Duodenal mucosa (tissue), 2 donors: ENCODE measurements around the gene SLC12A9.

ENCODE experiments used
- H3K27ac ChIP-seq: one replicate; pipeline ENCODE4 v1.7.0; 2013; ENCODE audit warnings: low read depth, low read length
- H3K27me3 ChIP-seq, 2 donors: one replicate each; pipeline ENCODE4 v1.7.0; 2013; ENCODE audit warnings: low read length in 2 of 2, control low read depth in 1 of 2; ENCODE audit not compliant: insufficient read depth in 2 of 2, control insufficient read depth in 1 of 2
- H3K36me3 ChIP-seq, 2 donors: one replicate each; pipeline ENCODE4 v1.7.0; 2013; ENCODE audit warnings: low read length in 2 of 2, control low read depth in 1 of 2; ENCODE audit not compliant: insufficient read depth in 2 of 2, control insufficient read depth in 1 of 2
- H3K4me1 ChIP-seq, 2 donors: one replicate each; pipeline ENCODE4 v1.7.0; 2013; ENCODE audit warnings: low read length in 2 of 2, control low read depth in 1 of 2; ENCODE audit not compliant: insufficient read depth in 2 of 2, control insufficient read depth in 1 of 2
- H3K4me3 ChIP-seq, 2 donors: one replicate each; pipeline ENCODE4 v1.7.0; 2013; ENCODE audit warnings: low read length in 2 of 2, low read depth in 1 of 2
- H3K9ac ChIP-seq, 2 donors: one replicate each; pipeline ENCODE4 v1.7.0; 2013; ENCODE audit warnings: low read length in 2 of 2, low read depth in 1 of 2
- H3K9me3 ChIP-seq, 2 donors: one replicate each; pipeline ENCODE4 v1.7.0; 2013; ENCODE audit warnings: low read length in 2 of 2, control low read depth in 1 of 2; ENCODE audit not compliant: control insufficient read depth in 1 of 2

The SLC12A9 gene

DNA sequence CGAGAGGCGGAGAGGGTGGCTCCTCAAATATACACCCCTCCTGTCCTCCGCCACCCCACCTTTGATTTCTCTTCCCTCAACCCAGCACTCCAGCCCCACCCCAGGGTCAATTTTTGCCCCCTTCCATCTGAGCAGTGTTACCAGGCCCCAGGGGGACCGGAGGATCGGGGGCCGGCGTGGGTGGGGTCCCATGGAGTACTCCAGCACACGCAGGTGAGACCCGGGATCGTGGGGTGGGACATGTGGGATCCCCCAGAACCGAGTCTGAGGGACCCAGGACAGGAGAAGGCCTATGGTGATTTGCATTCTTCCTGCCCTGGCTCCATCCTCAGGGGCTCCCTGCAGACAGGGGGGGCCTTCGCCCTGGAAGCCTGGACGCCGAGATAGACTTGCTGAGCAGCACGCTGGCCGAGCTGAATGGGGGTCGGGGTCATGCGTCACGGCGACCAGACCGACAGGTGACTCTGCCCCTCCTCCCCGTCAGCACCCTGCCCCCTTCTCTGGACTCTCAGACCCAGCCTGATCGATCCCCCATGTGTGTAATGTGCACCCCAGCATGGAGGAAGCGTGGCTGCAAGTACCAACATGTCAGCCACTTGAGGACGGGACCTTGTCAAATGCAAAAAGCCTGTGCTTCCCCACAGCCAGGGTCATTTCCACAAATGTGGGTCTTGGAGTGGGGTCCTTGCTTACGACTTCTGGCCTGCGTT, 15.4 kb downstream of the SLC12A9 start:
- Histone ChIP-seq H3K27ac (peak overlapping the region; percentile 81), H3K36me3 (peaks cover 0 to 16% of the 10 kb centered on the region in 2 donors), H3K9ac (peak overlapping the region; percentile 76 to 87), H3K4me3 (peak overlapping the region; percentile 68 to 72), H3K27me3 (no peaks in the 10 kb centered on the region), H3K9me3 (no peaks in the 10 kb centered on the region), H3K4me1 (peaks cover 22 to 32% of the 10 kb centered on the region in 2 donors)

DNA sequence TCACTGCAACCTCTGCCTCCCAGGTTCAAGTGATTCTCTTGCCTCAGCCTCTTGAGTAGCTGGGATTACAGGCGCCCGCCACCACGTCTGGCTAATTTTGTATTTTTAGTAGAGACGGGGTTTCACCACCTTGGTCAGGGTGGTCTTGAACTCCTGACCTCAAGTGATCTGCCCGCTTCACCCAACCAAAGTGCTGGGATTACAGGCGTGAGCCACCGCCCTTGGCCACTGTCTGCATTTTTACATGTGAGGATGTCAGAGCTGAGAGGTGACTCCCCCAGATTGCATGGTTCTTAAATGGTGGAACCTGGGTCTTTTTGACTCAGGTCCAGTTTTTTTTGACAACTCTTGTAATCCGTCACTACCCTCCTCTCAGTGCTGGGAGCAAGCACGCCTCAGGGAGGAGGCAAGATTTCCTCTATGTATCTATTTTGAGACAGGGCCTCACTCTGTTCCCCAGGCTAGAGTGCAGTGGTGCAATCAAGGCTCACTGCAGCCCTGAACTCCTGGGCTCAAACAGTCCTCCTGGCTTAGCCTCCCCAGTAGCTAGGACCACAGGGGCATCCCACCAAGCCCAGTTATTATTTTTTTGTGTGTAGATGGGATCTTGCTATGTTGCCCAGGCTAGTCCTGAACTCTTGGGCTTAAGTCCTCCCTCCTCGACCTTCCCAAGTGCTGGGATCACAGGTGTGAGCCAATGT, 21.2 kb downstream of the SLC12A9 start:
- H3K4me1 ChIP-seq, result peaks cover 20 to 27% of the 10 kb centered on the region in 2 donors
- no peaks in the 10 kb centered on the region for H3K9me3 ChIP-seq
- no peaks in the 10 kb centered on the region for H3K27me3 ChIP-seq
- H3K36me3 ChIP-seq, result peaks cover 0 to 20% of the 10 kb centered on the region in 2 donors
- H3K27ac ChIP-seq, result no peak overlapping the region
- peak overlapping the region in 1 of 2 donors; percentile 81 for H3K9ac ChIP-seq
- H3K4me3 ChIP-seq, result peak overlapping the region; percentile 79 to 95

DNA sequence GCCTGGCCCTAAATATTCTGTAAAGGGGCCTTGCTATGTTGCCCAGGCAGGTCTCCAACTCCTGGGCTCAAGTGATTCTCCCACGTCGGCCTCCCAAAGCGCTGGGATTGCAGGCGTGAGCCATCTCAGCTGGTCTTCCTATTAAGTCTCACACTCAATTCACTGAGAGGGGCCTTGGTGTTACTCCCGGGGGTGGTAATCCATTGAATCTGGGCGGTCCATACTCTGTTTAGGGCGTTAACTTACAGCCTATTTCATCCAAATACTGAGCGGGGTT, 21.7 kb downstream of the SLC12A9 start:
- Histone ChIP-seq H3K9ac (peak overlapping the region; percentile 73 to 81), H3K27ac (peak overlapping the region; percentile 93), H3K9me3 (no peaks in the 10 kb centered on the region), H3K4me1 (peaks cover 20 to 27% of the 10 kb centered on the region in 2 donors), H3K4me3 (peak overlapping the region; percentile 79 to 95), H3K27me3 (no peaks in the 10 kb centered on the region), H3K36me3 (peaks cover 2 to 20% of the 10 kb centered on the region in 2 donors)

DNA sequence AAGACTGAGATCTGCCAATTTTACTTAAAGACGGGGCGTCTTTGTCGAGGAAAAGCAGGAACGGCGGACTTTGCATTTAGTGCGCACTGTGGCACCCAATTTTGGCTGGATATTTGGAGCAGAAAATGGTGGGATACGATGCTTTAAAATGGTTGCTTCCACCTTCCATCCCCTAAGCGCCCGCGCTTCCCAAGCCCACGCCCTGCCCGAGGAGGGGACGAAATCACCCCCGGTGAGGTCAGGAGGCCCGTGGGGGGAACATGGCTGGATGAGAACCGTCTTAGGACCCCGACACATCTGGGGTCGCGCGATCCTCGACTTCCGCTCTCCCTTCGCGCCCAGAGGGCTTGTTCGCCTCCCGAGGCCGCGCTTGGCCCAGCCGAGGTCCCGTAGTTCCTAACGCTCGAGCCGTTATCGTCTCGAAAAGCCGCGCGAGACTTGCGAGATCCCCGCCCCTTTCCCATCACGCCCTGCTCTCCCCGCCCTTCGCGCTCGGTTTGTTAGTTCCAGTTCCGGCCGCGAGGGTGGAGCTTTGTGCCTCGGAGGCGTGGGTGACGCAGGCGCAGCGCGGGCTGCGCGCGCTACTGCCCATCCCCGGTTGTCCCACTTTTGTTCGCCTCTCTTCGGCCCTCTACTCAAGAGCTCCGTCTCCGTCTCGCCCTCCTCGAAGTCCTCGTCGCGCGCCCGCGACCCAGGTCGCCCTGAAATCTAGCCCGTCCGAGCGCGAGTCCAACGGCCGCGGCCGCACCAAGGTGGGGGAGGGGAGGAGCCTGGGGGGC, 22.3 kb downstream of the SLC12A9 start, which contains the start of gene SRRT:
Gene SRRT, plus strand, starts transcription at position 527 of the 779 bp plus-strand sequence. CDS start 488 bp downstream, outside the sequence.
- H3K36me3 ChIP-seq, result peaks cover 3 to 21% of the 10 kb centered on the region in 2 donors

DNA sequence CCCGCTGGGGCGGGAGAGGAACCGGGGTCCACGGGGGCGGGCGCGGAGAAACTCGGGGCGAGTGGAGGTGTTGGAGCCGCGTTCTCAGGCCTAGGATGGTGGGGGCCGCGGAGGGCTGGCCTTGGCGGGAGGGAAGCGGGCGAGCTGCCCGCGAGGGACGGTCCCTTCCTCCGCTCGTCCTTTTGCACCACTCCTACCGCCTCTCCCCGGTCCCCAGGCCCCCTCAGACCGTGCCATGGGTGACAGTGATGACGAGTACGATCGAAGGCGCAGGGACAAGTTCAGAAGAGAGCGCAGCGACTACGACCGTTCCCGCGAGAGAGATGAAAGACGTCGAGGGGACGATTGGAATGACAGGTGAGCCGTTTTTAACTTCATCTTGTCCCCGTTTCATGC, 22.8 kb downstream of the SLC12A9 start:
- Histone ChIP-seq H3K4me3 (peak overlapping the region; percentile 79 to 95), H3K27me3 (no peaks in the 10 kb centered on the region), H3K27ac (peak overlapping the region; percentile 95), H3K9ac (peak overlapping the region; percentile 73 to 81), H3K4me1 (peaks cover 20 to 27% of the 10 kb centered on the region in 2 donors), H3K36me3 (peaks cover 3 to 22% of the 10 kb centered on the region in 2 donors), H3K9me3 (no peaks in the 10 kb centered on the region)

More for the DNA sequence above, 22.3 kb downstream of the SLC12A9 start, which contains the start of gene SRRT:
- Histone ChIP-seq H3K9ac (peak within 1 kb of the TSS; percentile 73 to 81), H3K27me3 (no peaks in the 10 kb centered on the region), H3K4me1 (peaks cover 20 to 27% of the 10 kb centered on the region in 2 donors), H3K27ac (peak within 1 kb of the TSS; percentile 95), H3K4me3 (peak within 1 kb of the TSS; percentile 79 to 95), H3K9me3 (no peaks in the 10 kb centered on the region)

DNA sequence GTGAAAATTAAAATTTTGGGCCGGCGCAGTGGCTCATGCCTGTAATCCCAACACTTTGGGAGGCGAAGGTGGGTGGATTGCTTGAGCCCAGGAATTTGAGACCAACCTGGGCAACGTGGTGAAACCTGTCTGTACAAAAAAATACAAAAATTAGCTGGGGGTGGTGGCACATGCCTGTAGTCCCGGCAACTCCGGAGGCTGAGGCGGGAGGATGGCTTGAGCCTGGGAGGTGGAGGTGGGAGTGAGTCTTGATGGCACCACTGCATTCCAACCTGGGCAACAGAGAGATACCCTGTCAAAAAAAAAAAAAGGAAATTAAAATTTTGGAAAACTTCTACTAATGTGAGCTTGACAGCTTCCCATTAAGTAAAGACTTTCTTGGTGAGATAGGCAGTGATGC, 25.5 kb downstream of the SLC12A9 start:
- Histone ChIP-seq H3K27me3 (no peaks in the 10 kb centered on the region), H3K4me3 (no peak overlapping the region), H3K4me1 (peaks cover 20 to 27% of the 10 kb centered on the region in 2 donors), H3K9me3 (no peaks in the 10 kb centered on the region), H3K9ac (no peak overlapping the region), H3K36me3 (peaks cover 17 to 34% of the 10 kb centered on the region in 2 donors), H3K27ac (no peak overlapping the region)

DNA sequence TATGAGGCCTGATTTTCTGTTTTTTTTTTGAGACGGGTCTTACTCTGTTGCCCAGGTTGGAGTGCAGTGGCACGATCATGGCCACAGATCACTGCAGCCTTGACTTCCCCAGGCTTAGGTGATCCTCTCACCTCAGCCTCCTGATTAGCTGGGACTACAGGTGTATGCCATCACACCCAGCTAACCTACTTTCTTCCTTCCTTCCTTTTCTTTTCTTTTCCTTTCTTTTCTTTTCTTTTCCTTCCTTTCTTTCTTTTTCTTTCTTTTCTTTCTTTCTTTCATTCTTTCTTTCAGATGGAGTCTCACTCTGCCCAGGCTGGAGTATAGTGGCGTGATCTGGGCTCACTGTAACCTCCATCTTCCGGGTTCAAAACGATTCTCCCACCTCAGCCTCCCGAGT, 26.2 kb downstream of the SLC12A9 start:
- no peak overlapping the region for H3K4me3 ChIP-seq
- no peaks in the 10 kb centered on the region for H3K9me3 ChIP-seq
- no peaks in the 10 kb centered on the region for H3K27me3 ChIP-seq
- peaks cover 20 to 26% of the 10 kb centered on the region in 2 donors for H3K4me1 ChIP-seq
- H3K36me3 ChIP-seq, result peaks cover 24 to 41% of the 10 kb centered on the region in 2 donors
- no peak overlapping the region for H3K9ac ChIP-seq
- no peak overlapping the region for H3K27ac ChIP-seq

DNA sequence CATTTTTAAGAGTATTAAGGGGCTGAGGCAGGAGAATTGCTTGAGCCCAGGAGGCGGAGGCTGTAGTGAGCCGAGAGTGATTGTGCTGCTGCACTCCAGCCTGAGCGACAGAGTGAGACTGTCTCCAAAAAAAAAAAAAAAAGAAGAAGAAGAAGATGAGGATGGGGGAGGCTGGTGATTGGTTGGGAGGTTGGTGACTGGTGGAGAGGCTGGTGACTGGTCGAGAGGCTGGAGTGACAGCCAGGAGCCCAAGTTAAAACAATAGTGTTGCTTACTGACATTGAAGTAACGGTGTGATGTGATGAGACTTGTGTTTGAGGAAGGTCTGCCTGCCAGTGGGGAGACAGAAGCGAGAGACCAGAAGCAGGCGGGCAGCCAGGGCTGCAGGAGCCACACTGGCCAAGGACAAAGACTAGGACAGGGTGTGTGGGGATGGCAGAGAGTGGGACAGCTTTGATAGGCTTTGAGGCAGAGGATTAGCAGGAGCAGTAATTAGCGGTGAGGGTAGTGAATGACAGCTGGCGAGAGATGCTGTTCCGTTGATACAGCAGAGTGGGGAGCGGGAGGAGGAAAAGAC, 27.3 kb downstream of the SLC12A9 start:
- Histone ChIP-seq H3K9ac (no peak overlapping the region), H3K4me1 (peaks cover 14 to 17% of the 10 kb centered on the region in 2 donors), H3K36me3 (peaks cover 27 to 51% of the 10 kb centered on the region in 2 donors), H3K27me3 (no peaks in the 10 kb centered on the region), H3K9me3 (no peaks in the 10 kb centered on the region), H3K27ac (no peak overlapping the region), H3K4me3 (no peak overlapping the region)

DNA sequence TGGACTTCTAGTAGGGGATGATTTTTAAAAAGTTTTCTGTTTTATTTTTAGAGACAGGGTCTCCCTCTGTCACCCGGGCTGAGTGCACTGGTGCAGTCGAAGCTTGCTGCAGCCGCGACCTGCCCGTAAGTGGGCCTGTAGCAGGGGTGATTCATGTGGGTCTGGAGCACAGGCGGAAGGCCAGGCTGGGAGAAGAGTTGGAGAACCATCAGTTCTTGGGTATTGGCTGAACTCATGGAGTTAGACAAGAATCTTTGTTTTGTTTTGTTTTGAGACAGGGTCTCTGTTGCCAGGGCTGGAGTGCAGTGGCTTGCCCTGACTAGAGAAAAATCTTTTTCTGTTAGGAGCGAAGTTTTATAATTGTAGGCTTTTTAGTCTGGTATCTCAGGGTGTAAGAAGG, 28.1 kb downstream of the SLC12A9 start:
- Histone ChIP-seq H3K9me3 (no peaks in the 10 kb centered on the region), H3K27ac (no peak overlapping the region), H3K36me3 (peaks cover 36 to 59% of the 10 kb centered on the region in 2 donors), H3K9ac (no peak overlapping the region), H3K4me3 (no peak overlapping the region), H3K27me3 (no peaks in the 10 kb centered on the region), H3K4me1 (peaks cover 13 to 16% of the 10 kb centered on the region in 2 donors)
